Liver (tissue), 3 donors: ENCODE results near the gene IGLON5.

ENCODE experiments used
- ATF3 ChIP-seq: IDR thresholded peaks from 2 replicates; pipeline ENCODE4 v1.6.1; 2016; ENCODE audit warnings: antibody characterized with exemption
- CTCF ChIP-seq: fragments of 150-350 bp; IDR thresholded peaks from 2 replicates; pipeline ENCODE4 v1.5.1; 2017; ENCODE audit warnings: improper control_type of control experiment, low read depth, low read length; ENCODE audit not compliant: missing input control
- EGR1 ChIP-seq, 2 donors: IDR thresholded peaks; 2 replicates each; pipeline ENCODE4 v1.6.1; 2016 to 2018; ENCODE audit warnings: antibody characterized with exemption in 2 of 2, low read depth in 2 of 2
- FOXA1 ChIP-seq: IDR thresholded peaks from 2 replicates; pipeline ENCODE4 v1.6.1; 2016; ENCODE audit warnings: antibody characterized with exemption
- GABPA ChIP-seq, 2 donors: IDR thresholded peaks in 1 of 2; conservative IDR thresholded peaks in 1 of 2; 2 replicates each; pipeline ENCODE4 v1.6.1; 2016; ENCODE audit warnings: antibody characterized with exemption in 2 of 2, mild to moderate bottlenecking in 1 of 2, moderate library complexity in 1 of 2
- HNF4A ChIP-seq, 2 donors: conservative IDR thresholded peaks; 2 replicates each; pipeline ENCODE4 v1.6.1; 2016; ENCODE audit warnings: antibody characterized with exemption in 2 of 2, mild to moderate bottlenecking in 2 of 2
- MAX ChIP-seq: IDR thresholded peaks from 2 replicates; pipeline ENCODE4 v1.6.1; 2016; ENCODE audit warnings: antibody characterized with exemption
- RAD21 ChIP-seq, 2 donors: IDR thresholded peaks; 2 replicates each; pipeline ENCODE4 v1.6.1; 2016; ENCODE audit warnings: antibody characterized with exemption in 2 of 2, mild to moderate bottlenecking in 2 of 2
- REST ChIP-seq: IDR thresholded peaks from 2 replicates; pipeline ENCODE4 v1.6.1; 2016; ENCODE audit warnings: antibody characterized with exemption, mild to moderate bottlenecking
- RXRA ChIP-seq, 2 donors: IDR thresholded peaks; 2 replicates each; pipeline ENCODE4 v1.6.1; 2017 to 2018; ENCODE audit warnings: antibody characterized with exemption in 2 of 2, mild to moderate bottlenecking in 1 of 2
- SP1 ChIP-seq: IDR thresholded peaks from 2 replicates; pipeline ENCODE4 v1.6.1; 2018; ENCODE audit warnings: antibody characterized with exemption, mild to moderate bottlenecking
- TAF1 ChIP-seq: conservative IDR thresholded peaks from 2 replicates; pipeline ENCODE4 v1.6.1; 2016; ENCODE audit warnings: antibody characterized with exemption, mild to moderate bottlenecking
- YY1 ChIP-seq: IDR thresholded peaks from 2 replicates; pipeline ENCODE4 v1.6.1; 2016; ENCODE audit warnings: antibody characterized with exemption, mild to moderate bottlenecking
- ZBTB33 ChIP-seq: IDR thresholded peaks from 2 replicates; pipeline ENCODE4 v1.6.1; 2016; ENCODE audit warnings: antibody characterized with exemption
- donor health status: healthy.
- donor health status: healthy.

GRCh38 chr19:51317968-51318367 lies 6.5 kb downstream of the IGLON5 start:
- no peak for TF ChIP-seq SP1
- TF ChIP-seq RXRA (IDR thresholded peaks at IDR 0.05), result no peak
- no peak for TF ChIP-seq TAF1
- no peak for TF ChIP-seq CTCF
- no peak for TF ChIP-seq YY1
- TF ChIP-seq REST, result no peak
- no peak for TF ChIP-seq GABPA (IDR thresholded peaks at IDR 0.05 in 1 of 2, conservative IDR thresholded peaks at IDR 0.05 in 1 of 2)
- TF ChIP-seq MAX, result no peak
- no peak for TF ChIP-seq ZBTB33
- no peak for TF ChIP-seq EGR1 (IDR thresholded peaks at IDR 0.05; ENCODE audit: low read depth in 2 of 2)
- no peak for TF ChIP-seq RAD21 (IDR thresholded peaks at IDR 0.05)
- no peak for TF ChIP-seq ATF3
- TF ChIP-seq HNF4A (conservative IDR thresholded peaks at IDR 0.05), result no peak
- TF ChIP-seq FOXA1, result no peak
